ENCODE data around the gene AARS1. TPM values are rescaled to one million over a fixed set of nuclear protein-coding genes. Genes with fewer than 3 reads are reported as not detected.

AARS1 gene
- total RNA-seq, 1 donor from 2014 or later = 53.7 TPM

DNA sequence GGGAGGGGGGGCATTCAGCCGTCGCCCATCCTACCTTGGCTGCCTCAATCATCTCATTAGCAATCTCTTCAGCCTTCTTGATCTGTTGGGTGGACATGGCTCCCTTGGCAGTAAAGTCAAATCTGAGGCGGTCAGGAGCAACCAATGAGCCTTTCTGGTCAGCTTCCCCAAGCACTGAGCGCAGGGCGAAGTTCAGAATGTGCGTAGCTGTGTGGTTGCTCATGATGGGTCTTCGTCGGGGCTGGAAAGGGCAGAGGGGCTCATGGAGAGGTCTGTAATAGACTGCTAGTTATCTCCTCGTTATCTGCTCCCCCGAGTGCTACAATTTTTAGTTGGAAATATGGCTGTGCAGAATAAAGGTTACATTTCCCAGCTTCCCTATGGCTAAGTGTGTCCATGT is 30.4 kb downstream of the AARS1 start:
- H3K4me3 ChIP-seq = no peak overlapping the region
- no peaks in the 10 kb centered on the region for H3K9me3 ChIP-seq (ENCODE audit: low read depth)
- H3K27me3 ChIP-seq = no peaks in the 10 kb centered on the region
- Mint-ChIP-seq H3K9me3 (no peaks in the 10 kb centered on the region), H3K27me3 (ENCODE audit: insufficient read depth, low read depth) (peaks cover 3% of the 10 kb centered on the region), H3K4me3 (no peak overlapping the region), H3K27ac (no peak overlapping the region), H3K4me1 (no peaks in the 10 kb centered on the region), H3K36me3 (peaks cover 28% of the 10 kb centered on the region)
- DNase-seq (ENCODE audit: low spot score) = no peak
- no peak overlapping the region for H3K4me2 ChIP-seq
- H3K9ac ChIP-seq = no peak overlapping the region
- no peaks in the 10 kb centered on the region for H3K4me1 ChIP-seq
- no peak overlapping the region for H2AFZ ChIP-seq (replicated peaks)
- no peak overlapping the region for H3K27ac ChIP-seq
- no peaks in the 10 kb centered on the region for H3K79me2 ChIP-seq (ENCODE audit: low read depth)
- peaks cover 1% of the 10 kb centered on the region for H4K20me1 ChIP-seq (ENCODE audit: low read depth)
- H3K36me3 ChIP-seq = peaks cover 5% of the 10 kb centered on the region
- no peak for TF ChIP-seq EZH2 (IDR thresholded peaks at IDR 0.05)
- TF ChIP-seq, protein P1, sequence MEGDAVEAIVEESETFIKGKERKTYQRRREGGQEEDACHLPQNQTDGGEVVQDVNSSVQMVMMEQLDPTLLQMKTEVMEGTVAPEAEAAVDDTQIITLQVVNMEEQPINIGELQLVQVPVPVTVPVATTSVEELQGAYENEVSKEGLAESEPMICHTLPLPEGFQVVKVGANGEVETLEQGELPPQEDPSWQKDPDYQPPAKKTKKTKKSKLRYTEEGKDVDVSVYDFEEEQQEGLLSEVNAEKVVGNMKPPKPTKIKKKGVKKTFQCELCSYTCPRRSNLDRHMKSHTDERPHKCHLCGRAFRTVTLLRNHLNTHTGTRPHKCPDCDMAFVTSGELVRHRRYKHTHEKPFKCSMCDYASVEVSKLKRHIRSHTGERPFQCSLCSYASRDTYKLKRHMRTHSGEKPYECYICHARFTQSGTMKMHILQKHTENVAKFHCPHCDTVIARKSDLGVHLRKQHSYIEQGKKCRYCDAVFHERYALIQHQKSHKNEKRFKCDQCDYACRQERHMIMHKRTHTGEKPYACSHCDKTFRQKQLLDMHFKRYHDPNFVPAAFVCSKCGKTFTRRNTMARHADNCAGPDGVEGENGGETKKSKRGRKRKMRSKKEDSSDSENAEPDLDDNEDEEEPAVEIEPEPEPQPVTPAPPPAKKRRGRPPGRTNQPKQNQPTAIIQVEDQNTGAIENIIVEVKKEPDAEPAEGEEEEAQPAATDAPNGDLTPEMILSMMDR (IDR thresholded peaks at IDR 0.05) = no peak
- TF ChIP-seq EZH2phosphoT487 (IDR thresholded peaks at IDR 0.05) = no peak
- peaks cover 21% of the 10 kb centered on the region for H3F3A ChIP-seq (ENCODE audit: low read depth)

DNA sequence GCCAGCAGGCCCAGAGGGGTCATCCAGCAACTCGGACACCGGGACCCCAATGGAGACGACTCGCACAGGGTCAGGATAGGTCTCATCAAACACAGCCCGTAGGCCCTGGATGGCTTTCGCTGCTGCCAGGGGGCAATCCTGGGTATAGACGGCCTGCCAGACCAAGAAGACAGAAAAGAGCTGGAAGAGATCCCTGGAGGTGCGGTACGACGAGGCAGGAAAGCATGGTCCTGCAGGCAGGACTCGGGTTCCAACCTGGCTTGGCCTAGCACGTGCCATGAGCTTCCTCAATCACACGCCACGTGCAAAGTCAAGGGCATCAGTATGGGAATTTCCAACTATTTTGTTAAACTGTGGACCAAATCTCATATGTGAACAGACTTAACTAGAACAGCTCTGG is 31.2 kb downstream of the AARS1 start:
- H3K9me3 ChIP-seq (ENCODE audit: low read depth) = no peaks in the 10 kb centered on the region
- no peak overlapping the region for H3K4me3 ChIP-seq
- H3K27me3 Mint-ChIP-seq (ENCODE audit: insufficient read depth, low read depth) = peaks cover 3% of the 10 kb centered on the region
- H3F3A ChIP-seq (ENCODE audit: low read depth) = peaks cover 30% of the 10 kb centered on the region
- TF ChIP-seq, protein P1 (IDR thresholded peaks at IDR 0.05) = no peak
- TF ChIP-seq EZH2 (IDR thresholded peaks at IDR 0.05) (no peak), EZH2phosphoT487 (IDR thresholded peaks at IDR 0.05) (no peak)
- no peak overlapping the region for H3K4me3 Mint-ChIP-seq
- H3K4me1 ChIP-seq = no peaks in the 10 kb centered on the region
- no peaks in the 10 kb centered on the region for H3K9me3 Mint-ChIP-seq
- H3K79me2 ChIP-seq (ENCODE audit: low read depth) = no peaks in the 10 kb centered on the region
- H3K36me3 Mint-ChIP-seq = peaks cover 31% of the 10 kb centered on the region
- peaks cover 10% of the 10 kb centered on the region for H4K20me1 ChIP-seq (ENCODE audit: low read depth)
- H3K27ac ChIP-seq = no peak overlapping the region
- H3K9ac ChIP-seq = no peak overlapping the region
- H3K4me1 Mint-ChIP-seq = no peaks in the 10 kb centered on the region
- no peak overlapping the region for H3K4me2 ChIP-seq
- no peak for DNase-seq (ENCODE audit: low spot score)
- H2AFZ ChIP-seq (replicated peaks) = no peak overlapping the region
- H3K36me3 ChIP-seq = peaks cover 5% of the 10 kb centered on the region
- H3K27me3 ChIP-seq = no peaks in the 10 kb centered on the region
- no peak overlapping the region for H3K27ac Mint-ChIP-seq

DNA sequence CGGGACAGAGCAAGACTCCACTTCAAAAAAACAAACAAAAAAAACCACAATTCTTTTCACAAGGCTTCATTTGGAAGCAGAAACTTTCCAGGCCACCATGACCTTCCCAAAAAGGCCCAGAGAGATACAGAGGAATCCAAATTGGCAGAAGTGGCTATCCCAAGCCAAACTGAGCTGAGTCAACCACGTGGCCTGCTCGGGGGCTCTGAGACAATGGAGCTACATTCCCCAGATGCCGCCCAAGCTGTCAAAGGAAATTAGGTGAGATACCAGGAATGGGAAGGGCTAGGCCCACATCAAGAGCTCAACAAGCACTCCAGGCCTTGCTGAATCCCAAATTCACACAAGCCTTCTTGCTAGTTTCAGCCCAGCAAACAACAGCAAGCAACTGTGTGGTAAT is 31.9 kb downstream of the AARS1 start:
- no peaks in the 10 kb centered on the region for H3K4me1 Mint-ChIP-seq
- no peak for TF ChIP-seq EZH2phosphoT487 (IDR thresholded peaks at IDR 0.05)
- TF ChIP-seq EZH2 (IDR thresholded peaks at IDR 0.05) = no peak
- TF ChIP-seq, protein P1 (IDR thresholded peaks at IDR 0.05) = no peak
- H3K36me3 ChIP-seq = peaks cover 5% of the 10 kb centered on the region
- H3K9me3 ChIP-seq (ENCODE audit: low read depth) = no peaks in the 10 kb centered on the region
- no peak for DNase-seq (ENCODE audit: low spot score)
- H3K4me1 ChIP-seq = no peaks in the 10 kb centered on the region
- no peak overlapping the region for H3K4me2 ChIP-seq
- H3K27me3 Mint-ChIP-seq (ENCODE audit: insufficient read depth, low read depth) = peaks cover 3% of the 10 kb centered on the region
- peaks cover 37% of the 10 kb centered on the region for H3F3A ChIP-seq (ENCODE audit: low read depth)
- H3K9ac ChIP-seq = no peak overlapping the region
- no peak overlapping the region for H3K27ac Mint-ChIP-seq
- H4K20me1 ChIP-seq (ENCODE audit: low read depth) = peaks cover 15% of the 10 kb centered on the region
- H3K27ac ChIP-seq = no peak overlapping the region
- H3K79me2 ChIP-seq (ENCODE audit: low read depth) = no peaks in the 10 kb centered on the region
- no peak overlapping the region for H3K4me3 Mint-ChIP-seq
- H2AFZ ChIP-seq (replicated peaks) = no peak overlapping the region
- no peaks in the 10 kb centered on the region for H3K27me3 ChIP-seq
- H3K9me3 Mint-ChIP-seq = no peaks in the 10 kb centered on the region
- H3K4me3 ChIP-seq = no peak overlapping the region
- H3K36me3 Mint-ChIP-seq = peaks cover 31% of the 10 kb centered on the region
